GM21367 (cell line): ENCODE results near the gene MED6.

Experiments used
- ATAC-seq: cut with Tn5 transposase; IDR thresholded peaks from one replicate; pipeline ENCODE4 v1.9.1; 2021; ENCODE audit not compliant: unreplicated experiment

MED6 gene

DNA sequence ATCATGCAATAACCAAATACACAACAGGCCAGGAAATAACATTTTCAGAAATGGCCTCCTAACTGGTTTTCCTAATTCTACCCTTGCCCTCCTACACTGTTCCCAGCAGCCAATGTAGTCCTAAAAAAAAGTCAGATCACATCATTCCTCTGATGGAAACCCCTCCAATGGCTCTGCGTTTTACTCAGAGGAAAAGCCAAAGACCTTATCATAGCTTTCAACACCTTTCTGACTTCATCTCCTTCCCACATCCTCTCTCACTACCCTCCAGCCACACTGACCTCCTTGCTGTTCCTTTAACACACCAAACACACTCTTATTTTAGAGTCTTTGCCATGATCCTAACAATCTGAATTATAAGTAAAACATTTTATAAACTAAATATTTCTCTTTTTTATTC, 1.1 kb downstream of the MED6 start:
- no peak for ATAC-seq

DNA sequence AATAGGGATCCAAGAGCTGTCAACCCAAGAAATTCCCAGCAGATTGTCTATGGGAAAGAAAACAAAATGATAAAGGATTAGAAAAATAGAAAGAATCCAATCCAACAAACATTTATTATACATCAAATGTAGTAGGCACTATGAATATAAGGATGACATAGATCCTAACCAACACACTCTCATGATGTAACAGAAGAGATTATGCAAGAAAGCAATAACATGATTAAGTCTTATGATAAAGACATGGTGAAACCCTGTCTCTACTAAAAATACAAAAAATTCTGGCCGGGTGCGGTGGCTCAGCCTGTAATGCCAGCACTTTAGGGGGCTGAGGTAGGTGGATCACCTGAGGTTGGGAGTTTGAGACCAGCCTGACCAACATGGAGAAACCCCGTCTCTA, 2.7 kb downstream of the MED6 start:
- ATAC-seq, result no peak

DNA sequence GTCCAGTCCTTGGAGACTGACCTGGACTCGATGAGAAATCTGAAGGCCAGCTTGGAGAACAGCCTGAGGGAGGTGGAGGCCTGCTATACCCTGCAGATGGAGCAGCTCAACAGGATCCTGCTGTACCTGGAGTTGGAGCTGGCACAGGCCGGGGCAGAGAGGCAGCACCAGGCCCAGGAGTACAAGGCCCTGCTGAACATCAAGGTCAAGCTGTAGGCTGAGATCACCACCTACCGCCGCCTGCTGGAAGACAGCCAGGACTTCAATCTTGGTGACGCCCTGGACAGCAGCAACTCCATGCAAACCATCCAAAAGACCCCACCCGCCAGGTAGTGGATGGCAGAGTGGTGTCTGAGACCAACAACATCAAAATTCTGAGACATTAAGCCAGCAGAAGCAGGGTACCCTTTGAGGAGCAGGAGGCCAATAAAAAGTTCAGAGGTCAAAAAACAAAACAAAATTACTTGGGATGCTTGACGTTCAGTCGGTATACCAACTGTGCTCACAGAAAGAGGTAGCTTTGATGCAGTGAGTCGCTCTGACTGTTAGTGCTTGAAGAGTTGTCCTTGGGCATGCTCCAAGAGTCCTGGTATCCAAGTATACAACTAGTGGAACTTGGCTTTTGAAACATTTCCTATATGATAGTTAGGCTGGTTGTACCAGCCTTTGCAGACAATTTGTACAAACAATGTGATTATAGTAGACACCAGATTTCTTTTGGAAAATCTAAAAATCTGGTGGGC, 4.8 kb downstream of the MED6 start:
- ATAC-seq, result no peak

- no peak for ATAC-seq
These were observed 6.0 kb downstream of the MED6 start for GRCh38 chr14:70594461-70594860.

DNA sequence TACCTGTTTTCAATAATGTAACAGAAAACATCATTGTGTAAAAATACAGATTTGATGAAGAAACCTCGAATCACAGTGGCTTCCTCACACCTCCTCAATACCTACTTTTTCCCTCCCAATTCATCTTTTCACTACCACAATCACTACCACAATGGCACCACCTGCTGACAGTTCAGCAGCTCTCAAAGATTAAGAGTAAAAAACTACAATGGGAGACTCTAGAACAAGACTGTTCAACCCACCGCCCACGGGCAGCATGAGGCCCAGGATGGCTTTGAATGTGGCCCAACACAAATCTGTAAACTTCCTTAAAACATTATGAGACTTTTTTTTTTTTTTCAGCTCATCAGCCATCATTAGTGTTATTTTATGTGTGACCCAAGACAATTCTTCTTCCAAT, 15.2 kb downstream of the MED6 start:
- ATAC-seq, result no peak

- no peak for ATAC-seq
These were observed 23.6 kb downstream of the MED6 start for GRCh38 chr14:70576891-70577290.

DNA sequence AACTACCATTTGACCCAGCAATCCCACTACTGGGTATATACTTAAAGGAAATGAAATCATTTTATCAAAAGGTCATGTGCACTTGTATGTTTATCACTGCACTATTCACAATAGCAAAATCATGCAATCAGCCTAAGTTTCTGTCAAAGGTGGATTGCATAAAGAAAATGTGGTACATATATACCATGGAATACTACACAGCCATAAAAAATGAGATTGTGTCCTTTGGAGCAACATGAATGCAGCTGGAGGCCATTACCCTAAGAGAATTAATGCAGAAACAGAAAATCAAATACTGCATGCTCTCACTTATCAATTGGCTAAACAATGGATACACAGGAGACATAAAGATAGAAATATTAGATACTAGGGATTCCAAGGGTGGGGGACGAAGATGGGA, 27.4 kb downstream of the MED6 start:
- ATAC-seq, result no peak

GRCh38 chr14:70571139-70571538, 29.3 kb downstream of the MED6 start:
- ATAC-seq, result no peak

DNA sequence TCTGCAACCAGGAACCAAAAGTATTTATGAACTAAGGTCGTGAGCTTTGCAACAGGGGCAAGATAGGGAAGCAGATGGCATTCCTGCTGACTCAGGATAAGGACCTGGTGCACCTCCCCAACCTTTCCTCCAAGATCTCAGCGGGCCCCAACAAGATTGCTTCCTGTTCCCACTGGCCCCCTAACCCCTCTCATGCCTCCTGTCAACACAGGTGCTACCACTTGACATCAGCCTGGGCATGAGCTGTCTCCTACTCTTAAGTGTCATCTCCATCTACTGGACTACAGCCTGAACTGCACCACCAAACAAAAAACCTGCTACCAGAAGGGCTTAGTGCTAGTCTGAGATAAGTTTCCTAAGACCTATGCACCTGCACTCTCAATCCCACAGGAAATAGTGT, 32.7 kb downstream of the MED6 start:
- no peak for ATAC-seq

GRCh38 chr14:70563869-70564268, 36.6 kb downstream of the MED6 start:
- no peak for ATAC-seq

DNA sequence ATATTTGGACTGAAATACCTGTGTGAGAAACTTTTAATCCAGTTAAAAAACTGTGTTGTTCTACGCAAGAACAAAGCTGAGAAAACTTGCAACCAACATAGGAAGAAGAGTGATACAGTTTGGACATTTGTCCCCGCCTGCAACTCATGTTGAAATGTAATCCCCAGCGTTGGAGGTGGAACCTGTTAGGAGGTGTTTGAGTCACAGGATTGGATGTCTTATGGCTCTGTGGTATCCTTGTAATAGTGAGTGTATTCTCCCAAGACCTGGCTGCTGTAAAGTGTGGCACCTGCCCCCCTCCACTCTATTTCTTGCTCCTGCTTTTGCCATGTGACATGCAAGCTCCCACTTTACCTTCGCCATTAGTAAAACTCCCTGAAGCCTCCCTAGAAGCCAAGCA, 37.0 kb downstream of the MED6 start:
- ATAC-seq, result no peak

DNA sequence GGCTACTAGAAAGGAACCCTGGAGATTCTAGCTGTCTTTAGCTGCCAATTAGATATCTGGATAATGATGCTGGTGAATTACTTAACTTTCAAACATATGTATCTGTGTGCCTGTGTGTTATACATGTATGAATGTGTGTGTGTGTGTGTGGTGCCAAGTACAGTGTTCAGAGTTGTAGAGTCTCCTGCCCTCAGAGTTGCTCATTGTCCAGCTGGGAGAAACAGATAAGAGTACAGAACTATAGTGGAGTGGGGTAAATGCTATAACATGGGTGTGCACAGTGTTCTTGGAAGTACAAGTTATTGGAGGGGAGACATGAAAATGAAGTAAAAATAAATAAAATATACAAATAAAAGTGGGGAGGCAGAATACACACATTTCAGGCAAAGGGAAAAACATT, 42.1 kb downstream of the MED6 start:
- no peak for ATAC-seq

DNA sequence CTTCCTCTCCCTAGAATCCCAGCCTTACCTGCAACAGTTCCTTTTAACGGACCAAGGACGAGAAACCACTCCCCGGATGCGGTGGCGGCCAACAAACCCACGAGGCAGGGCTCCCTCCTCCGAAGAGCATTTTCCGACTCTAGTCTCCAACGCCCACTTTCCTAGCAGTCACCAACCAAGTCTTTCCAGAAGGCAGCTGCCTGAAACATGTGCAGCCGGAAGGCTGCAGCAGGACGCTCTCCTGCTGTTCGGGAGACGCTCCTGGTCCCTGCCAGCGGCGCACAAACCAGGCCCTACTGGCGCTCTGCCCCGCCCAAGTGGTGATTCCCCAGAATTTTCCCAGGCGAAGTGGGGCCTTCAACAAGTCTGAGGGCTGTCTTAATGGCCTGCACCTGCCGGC, 44.6 kb downstream of the MED6 start:
- no peak for ATAC-seq

DNA sequence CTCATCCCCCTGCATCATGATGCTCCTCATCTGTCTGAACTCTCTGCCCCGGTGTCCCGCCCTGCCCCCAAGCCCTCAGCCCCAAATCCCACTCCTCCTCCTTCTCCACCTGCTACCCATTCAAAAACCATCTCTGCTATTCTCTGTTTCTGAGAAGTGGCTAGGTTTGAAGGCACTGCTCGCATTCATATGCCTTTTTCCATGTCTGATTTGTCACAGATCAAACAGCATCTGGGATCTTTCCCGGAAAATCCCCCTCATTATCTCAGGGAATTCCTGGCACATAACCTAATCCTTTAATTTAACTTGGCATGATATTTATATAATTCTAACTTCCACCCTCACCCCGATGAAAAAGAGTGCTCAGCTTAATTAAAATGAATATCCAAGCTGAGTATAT, 62.4 kb downstream of the MED6 start:
- no peak for ATAC-seq

DNA sequence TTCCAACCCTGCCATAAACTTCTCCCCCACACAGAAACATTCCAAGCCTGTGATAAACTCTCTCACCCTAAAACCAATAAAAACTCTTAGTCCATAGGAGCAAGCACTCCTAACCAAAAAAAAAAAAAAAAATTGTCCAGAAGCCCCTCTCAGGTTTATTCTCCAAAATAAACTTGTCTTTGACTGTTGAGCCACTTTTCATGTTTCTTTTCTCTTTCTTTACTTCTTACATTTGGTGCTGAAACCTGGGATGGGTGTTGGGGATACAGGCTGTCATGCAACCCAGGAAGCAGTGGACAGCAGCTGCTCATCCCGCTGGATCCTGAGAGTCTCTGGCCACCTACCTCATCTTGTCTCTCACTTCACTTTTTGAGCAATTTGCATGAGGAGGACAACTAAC, 63.6 kb downstream of the MED6 start:
- ATAC-seq, result no peak

DNA sequence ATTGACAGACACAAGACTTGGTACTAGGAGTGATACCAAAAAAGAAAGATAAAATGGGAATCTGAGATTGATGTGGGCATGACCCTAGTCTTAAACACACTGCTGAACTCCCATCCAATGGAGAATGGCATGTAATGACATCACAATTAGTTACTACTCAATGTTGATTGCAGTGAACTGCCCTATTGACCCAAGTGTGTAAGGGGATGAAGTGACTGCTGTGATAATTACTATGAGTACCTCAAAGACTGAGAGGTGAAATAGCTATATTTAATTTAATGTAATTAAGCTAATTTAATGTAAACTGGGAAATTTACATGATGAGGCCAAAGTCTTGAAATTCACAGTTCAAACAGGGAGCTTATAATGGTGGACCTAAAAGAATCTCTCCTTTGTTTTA, 65.6 kb downstream of the MED6 start, which contains the start of gene ADAM20:
ADAM20 (minus strand) TSS at position 101 of the 400 bp plus-strand sequence. CDS start 10,247 bp downstream, outside the sequence.
- no peak for ATAC-seq
